Umbilical cord (tissue), 2 donors: ENCODE results near the gene THBS2. TPM values are rescaled to one million over a fixed set of nuclear protein-coding genes. Genes with fewer than 3 reads are reported as not detected.
"Not testable (repeated sequence)": the region's sequence is repeated elsewhere in the genome, so short reads cannot be mapped to it uniquely, and the experiment has no call there.

Experiments used
- DNase-seq: peaks from one replicate; pipeline ENCODE4 v3.0.0-alpha.2; 2015; ENCODE audit warnings: low spot score
- total RNA-seq: library from RNA; depleted of rRNA; stranded (reverse); fragments of >200 nt; gene quantifications from one replicate; pipeline ENCODE4 v1.2.3, GENCODE V29; 2014; ENCODE audit warnings: low replicate concordance; ENCODE audit not compliant: insufficient read depth

Gene THBS2
- total RNA-seq, 1 donor from 2014 or later = 238 TPM

GRCh38 chr6:169273511-169273910 is 19.9 kb upstream of the THBS2 start:
- no peak for DNase-seq

DNA sequence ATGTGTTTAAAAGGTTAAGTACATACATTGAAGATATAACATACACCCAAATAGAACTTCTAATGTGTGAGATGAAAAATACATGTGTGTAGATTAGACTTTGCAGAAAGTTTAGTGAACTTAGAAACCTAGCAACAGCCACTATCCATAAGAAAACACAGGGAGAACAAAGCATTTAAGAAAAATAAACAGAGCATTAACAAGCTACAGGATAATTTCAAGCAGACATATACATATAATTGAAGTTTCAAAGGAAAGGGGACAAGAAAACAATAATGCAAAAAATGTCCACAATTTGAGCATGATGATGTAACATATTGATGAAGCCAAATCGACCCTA is 18.2 kb upstream of the THBS2 start:
- no peak for DNase-seq

- peak; percentile 36 for DNase-seq
Measured at GRCh38 chr6:169271158-169271876, 17.7 kb upstream of the THBS2 start.

DNA sequence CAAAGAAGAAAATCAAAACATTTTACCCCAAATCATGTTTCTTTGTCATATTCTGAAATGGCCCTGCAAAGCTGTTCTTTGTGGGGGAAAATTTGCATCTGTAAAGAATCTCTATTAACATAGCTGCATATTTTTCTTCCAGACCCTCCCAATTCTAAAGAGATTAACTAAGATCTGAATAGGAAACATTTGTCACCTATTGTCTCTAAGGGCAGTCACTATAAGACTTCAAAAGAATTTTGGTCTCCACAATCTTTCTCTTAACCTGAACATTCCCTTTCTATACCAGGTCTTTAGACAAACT is 16.4 kb upstream of the THBS2 start:
- not testable (repeated sequence) for DNase-seq

DNA sequence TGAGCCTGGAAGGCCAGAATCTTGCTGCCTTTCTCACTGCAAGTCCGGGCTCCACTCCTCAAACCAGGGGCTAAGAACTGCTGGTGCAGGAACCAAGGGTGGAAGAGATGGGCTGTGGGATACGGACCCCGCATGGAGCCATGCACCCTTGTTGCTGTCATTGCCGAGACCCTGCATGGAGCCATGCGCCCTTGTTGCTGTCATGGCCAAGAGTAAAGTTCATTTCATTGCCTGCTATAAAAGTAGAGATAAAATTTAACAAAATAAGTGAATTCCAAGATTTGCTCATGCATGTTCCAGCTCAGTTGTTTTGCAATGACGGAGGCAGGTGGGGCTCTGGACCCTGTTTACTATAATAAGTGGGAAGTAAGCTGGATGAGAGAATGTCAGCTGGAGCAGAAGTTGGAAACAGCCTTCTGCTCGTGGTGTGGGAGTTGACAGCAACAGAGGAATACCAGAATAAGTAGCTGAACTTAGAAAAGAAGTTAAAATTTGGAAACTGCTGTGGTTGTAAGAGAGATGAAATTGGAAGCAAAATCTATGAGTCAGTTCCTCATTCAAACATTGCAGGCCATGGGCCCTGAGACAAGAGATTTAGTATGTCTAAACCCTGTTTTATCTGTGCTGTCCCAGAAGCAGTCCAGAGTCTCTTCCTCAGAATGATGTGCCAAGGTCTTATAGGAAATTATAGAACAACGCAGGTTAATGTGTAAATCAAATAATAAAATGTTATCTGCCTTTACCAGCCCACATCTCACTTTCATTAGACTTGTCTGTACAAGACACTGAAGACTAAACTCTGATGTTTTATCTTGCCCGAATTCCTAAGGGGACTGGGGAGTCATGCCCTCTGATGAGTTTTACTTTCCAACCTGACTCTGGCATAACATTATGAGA is 15.8 kb upstream of the THBS2 start:
- DNase-seq = peak; percentile 94

GRCh38 chr6:169268276-169268675 is 14.6 kb upstream of the THBS2 start:
- DNase-seq = no peak

DNA sequence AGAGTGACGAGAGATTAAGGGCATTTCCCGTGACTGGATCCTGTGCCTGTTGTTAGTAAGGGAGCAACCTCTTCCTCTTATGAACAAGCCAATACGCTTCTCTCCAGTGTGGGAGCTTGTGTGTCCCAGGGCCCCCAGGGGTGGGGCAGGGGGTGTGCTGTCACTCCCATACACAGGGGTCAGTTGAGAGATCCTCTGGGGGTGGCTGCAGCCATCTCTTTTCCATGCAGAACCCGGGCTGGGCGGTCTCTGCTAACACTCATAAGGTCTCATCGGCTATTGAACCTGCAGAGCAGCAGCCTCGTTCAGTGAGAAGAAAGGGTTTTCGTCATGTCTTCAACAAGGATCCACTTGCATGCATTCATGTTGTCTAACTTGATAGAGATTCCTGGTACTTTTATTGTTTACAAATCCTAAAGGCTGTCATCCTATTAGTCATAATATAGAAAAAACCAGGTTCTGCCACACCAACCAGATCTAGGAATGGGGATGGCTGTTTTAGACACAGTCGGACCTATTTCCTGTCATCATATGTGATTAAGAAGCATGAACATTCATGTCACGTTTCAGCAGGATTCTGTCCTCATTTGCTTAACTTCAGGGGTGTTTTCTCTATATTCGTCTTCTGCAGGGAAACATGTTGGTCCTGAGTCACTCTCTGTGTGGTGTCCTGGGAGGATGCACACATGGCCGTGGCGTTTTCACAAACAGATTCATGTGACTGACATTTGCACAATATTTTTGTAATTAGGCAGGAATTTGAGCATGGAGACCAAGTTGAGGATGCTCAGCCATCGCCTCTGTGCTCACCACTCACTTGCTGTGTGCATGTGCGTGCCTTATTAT is 13.3 kb upstream of the THBS2 start:
- no peak for DNase-seq

DNA sequence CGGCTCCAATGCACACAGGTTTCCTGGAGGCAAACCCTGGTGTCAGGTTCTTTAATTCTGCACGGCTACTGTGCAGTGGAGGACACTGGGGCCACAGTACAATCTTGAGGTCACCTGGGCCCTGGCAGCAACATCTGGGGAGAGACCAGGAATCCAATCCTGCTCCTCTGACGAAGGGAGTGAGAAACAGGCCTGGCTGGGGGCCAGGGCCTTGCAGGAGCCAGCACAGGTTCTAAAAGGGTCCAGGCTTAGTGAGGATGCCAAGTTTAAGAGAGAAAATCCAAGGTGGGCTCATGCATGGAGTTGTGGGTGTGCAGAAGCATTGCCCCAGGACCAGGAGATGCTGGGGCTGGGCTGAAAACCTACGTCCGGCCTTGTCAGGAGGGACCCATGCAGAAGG is 12.6 kb upstream of the THBS2 start:
- DNase-seq = no peak

DNA sequence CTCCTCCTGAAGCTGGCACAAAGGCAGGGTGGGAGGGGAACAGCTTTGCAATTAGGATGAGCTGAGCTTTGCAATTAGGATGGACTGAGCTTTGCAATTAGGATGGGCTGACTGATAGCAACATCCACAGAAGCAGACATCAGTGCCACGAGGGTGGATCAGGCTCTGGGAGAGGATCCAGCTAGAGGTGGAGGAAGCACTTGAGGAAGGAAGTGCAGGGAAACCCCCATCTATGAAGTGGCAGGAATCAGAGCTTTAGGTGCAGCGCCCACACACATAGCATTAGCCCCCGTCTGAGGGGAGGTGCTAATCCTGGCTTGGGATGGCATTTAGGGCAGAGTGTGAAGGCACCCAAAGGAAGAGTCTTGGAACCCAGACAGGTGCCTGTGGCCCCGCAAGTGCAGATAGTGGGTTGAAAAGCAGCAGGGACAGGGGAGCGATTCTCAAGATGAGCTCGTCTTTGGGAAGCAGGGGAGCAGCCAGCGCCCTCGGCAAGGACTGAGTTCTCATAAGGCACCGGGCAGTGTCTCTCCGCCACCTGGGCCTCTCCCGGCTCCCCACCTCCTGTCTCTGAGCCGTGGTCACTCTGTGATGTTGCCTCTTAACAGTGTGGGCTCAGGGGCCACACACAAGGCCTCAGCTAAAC is 12.0 kb upstream of the THBS2 start:
- no peak for DNase-seq

DNA sequence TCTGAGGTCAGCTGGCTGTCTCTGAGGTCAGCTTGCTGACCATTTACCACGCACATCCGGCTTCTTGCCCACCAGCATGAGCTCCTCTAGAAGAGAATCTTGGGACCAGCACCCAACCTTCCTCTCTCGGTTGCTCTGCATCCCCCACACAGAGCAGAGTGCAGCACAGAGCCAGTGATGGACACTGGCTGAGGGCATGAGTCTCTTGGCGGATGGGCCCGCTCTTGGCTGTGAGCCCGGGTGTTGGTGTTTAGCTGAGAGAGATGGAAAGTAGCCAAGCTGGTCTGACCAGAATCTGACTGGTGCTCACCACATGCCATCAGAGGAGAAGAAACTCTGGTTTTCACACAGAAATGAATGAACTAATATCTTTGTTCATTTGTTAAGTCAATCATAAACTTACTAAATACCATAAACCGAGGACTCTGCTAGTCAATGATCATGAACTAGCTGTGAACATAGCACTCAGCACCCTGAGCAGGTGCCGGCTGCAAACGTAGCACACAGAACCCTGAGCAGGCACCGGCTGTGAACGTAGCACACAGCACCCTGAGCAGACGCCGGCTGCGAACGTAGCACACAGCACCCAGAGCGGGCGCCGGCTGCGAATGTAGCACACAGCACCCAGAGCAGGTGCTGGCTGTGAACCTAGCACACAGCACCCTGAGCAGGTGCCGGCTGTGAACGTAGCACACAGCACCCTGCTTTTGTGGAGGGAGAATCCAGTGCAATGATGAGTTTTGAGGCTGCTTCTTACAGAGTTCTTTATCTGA is 10.4 kb upstream of the THBS2 start:
- DNase-seq = peak; percentile 43

- no peak for DNase-seq
Measured at GRCh38 chr6:169263374-169263773, 9.7 kb upstream of the THBS2 start.

GRCh38 chr6:169262602-169263001 is 9.0 kb upstream of the THBS2 start:
- not testable (repeated sequence) for DNase-seq

DNA sequence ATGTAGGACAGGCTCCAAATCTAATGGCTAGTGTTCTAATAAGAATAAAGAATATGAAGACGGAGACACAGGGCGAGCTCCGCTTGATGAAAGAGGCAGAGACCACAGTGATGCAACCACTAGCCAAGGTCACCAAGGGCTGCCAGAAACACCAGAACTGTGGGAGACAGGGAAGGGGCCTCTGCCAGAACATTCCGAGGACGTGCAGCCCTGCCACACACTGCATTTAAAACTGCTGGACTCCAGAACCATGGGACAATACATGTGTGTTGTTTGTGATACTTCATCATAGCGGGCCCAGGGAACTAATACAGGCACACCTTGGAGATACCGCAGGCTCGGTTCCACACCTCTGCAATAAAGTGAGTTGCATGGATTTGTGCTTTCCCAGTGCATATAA is 2.9 kb upstream of the THBS2 start:
- DNase-seq = no peak

DNA sequence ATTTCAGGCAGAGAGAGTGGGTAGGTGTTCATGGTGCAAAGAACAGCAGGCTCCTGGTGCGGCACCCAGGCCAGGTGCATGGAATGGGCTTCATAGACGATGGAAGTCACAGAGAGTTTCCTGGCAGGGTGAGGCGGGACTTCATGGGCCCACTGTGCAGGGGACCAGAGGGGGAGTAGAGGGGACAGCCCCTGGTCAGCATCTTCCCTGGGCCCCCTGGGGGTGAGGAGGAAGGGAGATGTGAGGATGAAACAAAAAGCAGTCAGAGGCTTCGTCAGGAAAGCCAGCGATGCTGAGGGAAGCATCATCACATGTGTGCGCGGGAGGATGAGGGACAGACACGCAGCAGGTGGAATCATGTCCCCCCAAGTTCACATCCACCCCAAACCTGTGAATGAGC is 2.4 kb upstream of the THBS2 start:
- DNase-seq = no peak

GRCh38 chr6:169255643-169256042 is 2.0 kb upstream of the THBS2 start:
- DNase-seq = no peak

DNA sequence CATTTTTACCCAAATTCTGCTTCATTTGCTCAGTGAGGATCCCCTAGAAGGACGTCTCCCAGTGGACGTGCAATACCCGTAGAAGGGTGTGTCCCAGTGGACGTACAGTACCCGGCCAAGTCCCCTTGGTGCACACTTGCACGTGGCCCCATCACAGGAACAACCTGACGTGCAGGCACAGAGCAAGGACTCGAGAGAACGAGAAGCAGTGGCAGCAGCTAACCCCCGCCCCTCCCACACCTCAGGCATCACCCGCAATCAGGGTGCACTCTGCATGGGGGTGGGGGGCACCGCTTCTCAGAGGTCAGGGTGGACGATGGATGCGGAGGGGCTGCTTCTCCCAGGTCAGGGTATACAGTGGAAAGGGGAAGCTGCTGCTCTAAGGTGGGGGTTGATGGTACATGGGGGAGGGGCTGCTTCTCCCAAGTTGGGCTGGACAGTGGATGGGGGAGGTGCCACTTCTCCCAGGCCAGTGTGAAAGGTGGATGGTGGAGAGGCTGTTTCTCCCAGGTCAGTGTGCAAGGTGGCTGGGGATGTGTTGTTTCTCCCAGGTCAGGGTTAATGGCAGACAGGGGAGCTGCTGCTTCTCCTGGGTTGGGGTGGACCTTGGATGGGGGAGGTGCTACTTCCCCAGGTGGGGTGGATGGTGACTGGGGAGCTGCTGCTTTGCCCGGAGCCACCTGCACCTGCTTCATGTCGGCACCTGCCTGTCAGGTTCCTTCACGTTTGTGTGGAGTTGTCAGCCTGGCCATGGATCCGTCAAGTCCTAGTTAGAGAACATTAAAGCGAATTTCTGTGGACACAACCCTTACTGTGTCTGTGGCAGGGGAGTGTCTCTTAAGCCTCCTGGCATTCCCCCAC is 1.0 kb upstream of the THBS2 start:
- DNase-seq = no peak

GRCh38 chr6:169252505-169253189 is 999 bp downstream of the THBS2 start:
- peak; percentile 33 for DNase-seq

- no peak for DNase-seq
Measured at GRCh38 chr6:169251822-169252504, 1.7 kb downstream of the THBS2 start.

DNA sequence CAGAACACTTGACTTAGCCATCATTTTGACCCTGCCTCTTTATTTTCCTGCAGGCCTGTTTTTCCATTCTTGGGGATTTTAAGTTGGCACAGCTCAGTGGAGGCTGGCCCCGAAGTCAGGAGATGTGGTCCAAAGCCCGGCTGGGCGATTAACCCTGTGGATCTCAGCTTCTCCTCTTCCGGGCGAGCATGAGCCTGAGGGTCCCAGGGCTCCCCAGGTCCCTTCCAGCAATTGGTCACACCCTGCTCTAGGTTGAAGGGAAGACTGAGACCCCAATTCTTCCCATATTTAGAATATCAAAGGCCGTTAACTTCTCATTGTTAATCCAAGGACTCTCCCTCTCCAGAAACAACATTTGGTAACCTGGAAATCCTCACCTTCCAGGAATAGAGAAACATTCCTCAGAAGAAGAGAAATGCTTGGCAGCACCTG is 2.3 kb downstream of the THBS2 start:
- DNase-seq = peak; percentile 69
